ENCODE measurements around the gene RASA2. TPM values are rescaled to one million over a fixed set of nuclear protein-coding genes. Genes with fewer than 3 reads are reported as not detected.
"Not testable (repeated sequence)": the region's sequence is repeated elsewhere in the genome, so short reads cannot be mapped to it uniquely, and the experiment has no call there.

RASA2 gene
- total RNA-seq, 2 experiments from 2014 or later: 53.7 to 54.5 TPM

DNA sequence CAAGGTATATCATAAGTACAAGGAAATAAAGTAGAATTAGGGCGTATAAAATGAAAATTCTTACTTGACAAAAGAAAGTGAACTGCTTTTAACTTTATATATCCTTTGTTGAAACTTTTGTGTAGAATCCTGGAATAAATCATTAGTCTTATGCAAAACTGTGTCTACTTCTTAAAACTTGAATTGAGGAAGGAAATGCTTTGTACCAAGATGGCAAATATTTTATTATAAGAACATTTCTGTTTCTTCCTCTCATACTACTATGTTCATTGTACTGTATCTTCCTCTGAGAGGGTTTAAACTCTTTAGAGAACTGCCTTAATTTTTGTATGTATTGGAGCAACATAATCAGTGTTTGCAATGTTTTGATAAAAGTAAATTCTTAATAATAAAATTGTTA lies 42.0 kb downstream of the RASA2 start:
- peaks cover 61% of the 10 kb centered on the region for H3K36me3 Mint-ChIP-seq (ENCODE audit: low read depth)
- H3K27ac Mint-ChIP-seq: no peak overlapping the region
- peaks cover 46% of the 10 kb centered on the region for H3K4me1 Mint-ChIP-seq
- ChIA-PET POLR2A (no interaction called here), CTCF (no interaction called here)
- no peak overlapping the region for H3K4me3 Mint-ChIP-seq
- no peak for DNase-seq
- no peaks in the 10 kb centered on the region for H3K9me3 Mint-ChIP-seq
- no peaks in the 10 kb centered on the region for H3K27me3 Mint-ChIP-seq

DNA sequence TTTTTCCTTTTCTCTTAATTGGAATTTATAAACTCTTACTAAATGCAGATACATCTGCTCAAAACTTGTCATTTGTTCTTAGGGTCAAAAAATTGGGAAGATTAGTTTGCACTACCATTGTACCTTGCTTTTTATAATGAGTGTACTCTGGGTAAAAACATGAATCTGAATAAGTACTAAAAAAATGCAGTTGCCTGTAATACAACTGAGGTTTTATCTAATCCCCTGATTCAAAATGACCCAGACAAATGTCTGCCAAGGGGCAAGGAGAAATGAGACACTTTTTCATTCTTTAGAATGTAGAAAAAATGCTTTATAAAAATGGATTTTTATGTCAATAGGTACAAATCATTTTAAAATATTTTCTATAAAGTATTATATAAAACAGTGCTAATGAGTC lies 42.4 kb downstream of the RASA2 start:
- no peaks in the 10 kb centered on the region for H3K9me3 Mint-ChIP-seq
- ChIA-PET POLR2A (no interaction called here), CTCF (no interaction called here)
- no peak overlapping the region for H3K27ac Mint-ChIP-seq
- no peak for DNase-seq
- H3K36me3 Mint-ChIP-seq (ENCODE audit: low read depth): peaks cover 61% of the 10 kb centered on the region
- H3K4me3 Mint-ChIP-seq: no peak overlapping the region
- H3K4me1 Mint-ChIP-seq: peaks cover 43% of the 10 kb centered on the region
- H3K27me3 Mint-ChIP-seq: no peaks in the 10 kb centered on the region

DNA sequence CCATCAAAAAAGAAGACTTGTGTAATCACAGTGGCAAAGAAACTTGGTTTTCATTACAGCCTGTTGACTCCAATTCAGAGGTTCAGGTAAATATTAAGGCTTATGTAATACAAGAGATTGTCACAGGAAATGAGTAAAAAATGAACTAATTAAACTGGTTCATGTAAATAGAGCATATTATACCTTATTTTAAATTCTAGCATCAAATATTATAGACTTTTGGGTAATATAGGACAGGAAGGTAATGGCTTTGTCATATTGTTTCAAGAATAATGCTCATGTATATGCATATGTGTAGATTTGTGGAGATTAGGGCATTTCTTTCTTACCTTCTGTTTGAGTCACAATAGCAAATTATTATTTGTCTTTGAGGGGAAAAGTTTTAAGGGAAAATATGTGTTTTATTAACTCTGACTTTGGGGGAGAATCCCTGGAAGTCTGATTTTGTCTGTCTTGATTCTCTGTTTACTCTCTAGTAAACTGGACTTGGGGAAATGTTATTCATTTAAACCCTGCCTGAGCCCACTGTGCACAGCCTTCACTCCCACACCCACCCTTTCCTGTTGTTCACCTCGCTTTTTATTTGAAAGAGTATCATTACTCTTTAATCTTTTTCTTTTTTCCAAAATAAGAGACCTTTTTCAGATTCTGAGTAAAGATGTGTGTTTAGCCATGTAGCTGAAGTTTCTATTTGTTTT lies 43.0 kb downstream of the RASA2 start:
- Mint-ChIP-seq H3K27me3 (no peaks in the 10 kb centered on the region), H3K4me3 (no peak overlapping the region), H3K36me3 (ENCODE audit: low read depth) (peaks cover 61% of the 10 kb centered on the region), H3K27ac (peak overlapping the region; percentile 6), H3K4me1 (peaks cover 41% of the 10 kb centered on the region), H3K9me3 (no peaks in the 10 kb centered on the region)
- CTCF ChIA-PET: no interaction called here
- POLR2A ChIA-PET: interaction anchor here (0.8 to 1.4 kb wide), 4 partner anchors 15 to 42 kb away, joined by 3 to 4 read pairs (median 3); no protein-coding TSS in a partner anchor
- no peak for DNase-seq

DNA sequence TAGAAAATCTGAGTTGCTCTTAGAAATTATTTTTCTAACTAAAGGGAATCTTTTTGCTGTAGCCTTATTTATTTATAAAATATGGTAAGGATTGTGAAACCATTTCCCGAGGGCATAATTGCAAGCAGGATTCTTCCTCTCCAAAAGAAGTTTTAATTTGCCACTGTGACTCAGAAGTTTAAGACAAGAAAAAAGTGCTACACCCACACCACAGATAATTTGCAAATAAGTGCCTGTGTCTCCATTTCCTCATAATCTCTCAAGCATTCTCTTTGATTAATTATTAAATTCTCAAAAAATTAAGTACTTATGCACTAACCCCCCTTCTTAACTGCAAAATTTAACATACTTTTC lies 43.6 kb downstream of the RASA2 start:
- H3K4me3 Mint-ChIP-seq: no peak overlapping the region
- CTCF ChIA-PET: no interaction called here
- H3K27ac Mint-ChIP-seq: peak overlapping the region; percentile 18
- no peak for DNase-seq
- no peaks in the 10 kb centered on the region for H3K27me3 Mint-ChIP-seq
- peaks cover 61% of the 10 kb centered on the region for H3K36me3 Mint-ChIP-seq (ENCODE audit: low read depth)
- H3K4me1 Mint-ChIP-seq: peaks cover 39% of the 10 kb centered on the region
- H3K9me3 Mint-ChIP-seq: peaks cover 3% of the 10 kb centered on the region
- POLR2A ChIA-PET: interaction anchor here (0.8 to 1.4 kb wide), 4 partner anchors 14 to 43 kb away, joined by 3 to 4 read pairs (median 3); no protein-coding TSS in a partner anchor

DNA sequence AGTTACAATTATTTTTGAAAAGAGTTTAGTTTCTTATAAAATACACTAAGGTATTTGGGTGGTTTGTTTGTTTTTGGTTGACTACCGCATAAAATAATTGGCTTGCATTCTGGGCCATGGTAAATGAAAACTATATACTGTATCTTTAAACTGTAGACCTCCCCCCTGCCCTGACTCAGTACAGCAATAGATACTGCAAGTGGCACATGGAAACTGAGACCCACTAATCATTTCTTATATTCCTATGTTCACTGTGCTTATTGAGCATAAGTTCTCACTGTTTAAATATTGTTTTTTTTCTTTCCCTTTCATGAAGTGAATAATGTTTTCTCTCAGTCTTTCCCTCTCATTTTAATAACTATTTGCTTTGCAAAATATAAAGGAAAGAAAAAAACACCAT lies 45.8 kb downstream of the RASA2 start:
- no peak for DNase-seq
- Mint-ChIP-seq H3K9me3 (peaks cover 7% of the 10 kb centered on the region), H3K4me1 (peaks cover 31% of the 10 kb centered on the region), H3K36me3 (ENCODE audit: low read depth) (peaks cover 64% of the 10 kb centered on the region), H3K4me3 (no peak overlapping the region), H3K27ac (no peak overlapping the region), H3K27me3 (no peaks in the 10 kb centered on the region)
- CTCF ChIA-PET: no interaction called here
- POLR2A ChIA-PET: no interaction called here

DNA sequence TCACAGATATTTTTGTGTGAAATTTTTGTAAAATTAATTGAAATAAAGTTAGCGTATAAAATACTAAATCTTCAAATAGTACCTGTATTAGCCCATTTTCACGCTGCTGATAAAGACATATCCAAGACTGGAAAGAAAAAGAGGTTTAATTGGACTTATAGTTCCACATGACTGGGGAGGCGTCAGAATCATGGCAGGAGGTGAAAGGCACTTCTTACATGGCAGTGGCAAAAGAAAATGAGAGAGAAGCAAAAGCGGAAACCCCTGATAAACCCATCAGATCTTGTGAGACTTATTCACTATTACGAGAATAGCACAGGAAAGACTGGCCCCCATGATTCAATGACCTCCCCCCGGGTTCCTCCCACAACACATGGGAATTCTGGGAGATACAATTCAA lies 49.2 kb downstream of the RASA2 start:
- CTCF ChIA-PET, H3K27ac Mint-ChIP-seq, POLR2A ChIA-PET, H3K9me3 Mint-ChIP-seq, DNase-seq, H3K27me3 Mint-ChIP-seq, H3K4me3 Mint-ChIP-seq: not testable (repeated sequence)
- H3K4me1 Mint-ChIP-seq: peaks cover 12% of the 10 kb centered on the region
- H3K36me3 Mint-ChIP-seq (ENCODE audit: low read depth): peaks cover 60% of the 10 kb centered on the region

DNA sequence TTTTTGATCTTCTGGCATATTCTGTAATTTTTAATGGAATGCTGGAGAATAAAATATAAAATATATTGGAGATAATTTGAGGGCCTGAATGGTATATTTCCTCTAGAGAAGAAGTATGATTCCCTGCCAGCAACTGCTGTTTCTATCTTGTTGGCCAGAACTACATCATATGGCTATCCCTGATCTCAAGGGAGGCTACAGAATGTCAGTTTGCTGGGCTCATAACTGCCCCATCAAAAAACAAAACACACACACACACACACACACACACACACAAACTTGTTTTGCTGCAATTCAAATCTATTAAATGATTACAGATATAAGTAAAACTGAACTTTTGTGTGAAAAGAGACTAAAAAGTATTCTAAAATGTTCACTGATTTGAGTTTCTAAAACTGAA lies 51.0 kb downstream of the RASA2 start:
- no peaks in the 10 kb centered on the region for H3K27me3 Mint-ChIP-seq
- no peak overlapping the region for H3K27ac Mint-ChIP-seq
- CTCF ChIA-PET: no interaction called here
- peaks cover 69% of the 10 kb centered on the region for H3K36me3 Mint-ChIP-seq (ENCODE audit: low read depth)
- peaks cover 19% of the 10 kb centered on the region for H3K4me1 Mint-ChIP-seq
- H3K9me3 Mint-ChIP-seq: peaks cover 7% of the 10 kb centered on the region
- no peak for DNase-seq
- POLR2A ChIA-PET: no interaction called here
- H3K4me3 Mint-ChIP-seq: no peak overlapping the region

DNA sequence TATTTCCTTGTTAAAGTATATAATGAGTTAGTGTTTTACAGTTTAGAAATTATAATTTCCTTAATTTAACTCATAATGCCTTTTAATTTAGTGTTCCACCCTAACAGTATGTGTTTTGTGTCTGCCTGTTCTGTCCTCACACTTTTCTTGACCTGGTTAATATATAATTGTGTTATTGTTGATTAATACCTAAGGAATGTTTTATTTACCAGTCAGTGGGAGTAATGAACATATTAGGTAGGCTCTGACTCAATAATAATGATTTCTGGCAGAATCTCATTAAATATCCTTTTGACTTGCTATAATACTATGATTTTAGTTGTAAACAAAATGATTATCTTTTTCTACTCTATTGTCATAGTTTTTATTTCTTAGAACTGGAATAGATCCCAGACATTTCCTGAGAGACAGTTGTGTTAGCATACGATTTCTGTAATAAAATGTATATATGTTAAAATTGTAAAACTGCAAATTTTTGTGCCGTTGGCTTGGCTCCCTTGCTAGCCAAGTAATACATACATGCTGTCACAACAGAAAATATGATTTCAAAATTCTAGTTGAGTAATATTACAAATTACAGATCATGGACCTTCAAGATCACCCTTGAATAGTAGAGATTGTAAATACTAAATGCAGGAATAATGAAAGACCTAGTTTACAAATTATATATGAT lies 51.9 kb downstream of the RASA2 start:
- ChIA-PET CTCF (no interaction called here), POLR2A (interaction anchor here (1.5 kb wide), 1 partner anchor 14 kb away, joined by 6 read pairs; no protein-coding TSS in a partner anchor)
- Mint-ChIP-seq H3K9me3 (peaks cover 13% of the 10 kb centered on the region), H3K27ac (no peak overlapping the region), H3K27me3 (no peaks in the 10 kb centered on the region), H3K36me3 (ENCODE audit: low read depth) (peaks cover 69% of the 10 kb centered on the region), H3K4me3 (no peak overlapping the region), H3K4me1 (peaks cover 24% of the 10 kb centered on the region)
- DNase-seq: no peak

DNA sequence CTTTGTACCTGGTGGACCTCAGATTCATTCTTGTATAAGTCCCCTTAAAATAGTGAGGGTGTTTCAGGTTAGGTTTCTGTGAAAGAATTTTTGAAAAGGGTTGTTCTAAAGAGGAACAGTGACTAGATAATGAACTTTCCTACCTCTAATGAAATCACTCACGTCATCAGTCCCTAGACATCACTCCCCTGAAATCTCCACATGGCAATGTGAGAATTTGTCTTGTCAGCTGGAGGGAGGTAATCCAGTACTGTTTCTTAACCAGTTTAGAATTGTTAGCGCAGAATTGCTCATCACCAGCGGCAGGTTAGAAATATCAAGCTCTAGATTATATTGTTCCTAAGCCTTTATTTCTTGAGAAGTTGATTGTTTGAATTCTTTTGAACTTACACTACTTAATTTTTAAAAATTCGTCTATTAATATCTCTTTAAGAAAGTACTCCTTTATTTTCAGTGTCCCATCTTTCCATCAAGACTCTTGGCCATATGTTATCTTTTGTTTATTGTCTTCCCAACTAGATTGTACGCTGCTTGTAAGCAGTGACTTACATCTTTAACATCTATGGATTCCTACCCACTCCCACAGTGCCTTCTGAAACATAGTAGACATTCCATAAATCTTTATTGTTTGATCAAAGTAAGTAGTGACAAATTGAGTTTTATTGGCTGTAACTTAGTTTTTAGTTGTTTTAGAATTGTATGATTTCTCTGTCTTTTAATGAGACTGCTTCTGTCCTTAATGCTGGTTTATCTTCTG lies 52.8 kb downstream of the RASA2 start:
- ChIA-PET CTCF (interaction anchor here (1.3 kb wide), 1 partner anchor 11 kb away, joined by 3 read pairs; no protein-coding TSS in a partner anchor), POLR2A (interaction anchor here (1.5 kb wide), 1 partner anchor 13 kb away, joined by 6 read pairs; no protein-coding TSS in a partner anchor)
- peaks cover 67% of the 10 kb centered on the region for H3K36me3 Mint-ChIP-seq (ENCODE audit: low read depth)
- no peak overlapping the region for H3K27ac Mint-ChIP-seq
- H3K9me3 Mint-ChIP-seq: peaks cover 13% of the 10 kb centered on the region
- no peaks in the 10 kb centered on the region for H3K27me3 Mint-ChIP-seq
- no peak for DNase-seq
- H3K4me1 Mint-ChIP-seq: peaks cover 31% of the 10 kb centered on the region
- no peak overlapping the region for H3K4me3 Mint-ChIP-seq

DNA sequence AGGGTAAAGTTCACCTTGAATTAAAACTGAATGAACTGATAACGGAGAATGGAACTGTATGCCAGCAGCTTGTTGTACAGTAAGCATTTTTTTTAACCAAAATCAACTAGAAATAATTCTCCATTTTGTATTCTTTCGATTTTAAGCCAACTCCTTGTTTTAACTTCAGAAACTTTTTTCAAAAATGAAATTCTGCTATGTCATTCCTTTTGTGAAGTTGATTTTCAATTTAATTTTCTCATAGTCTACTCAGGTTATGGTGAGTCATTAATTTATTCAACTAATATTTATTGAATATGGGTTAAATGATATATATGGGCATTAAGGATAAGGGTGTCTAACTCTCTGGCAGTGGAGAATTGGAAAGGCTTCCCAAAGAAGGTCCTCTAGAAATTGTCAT lies 53.7 kb downstream of the RASA2 start:
- no peak overlapping the region for H3K4me3 Mint-ChIP-seq
- peaks cover 14% of the 10 kb centered on the region for H3K9me3 Mint-ChIP-seq
- peaks cover 67% of the 10 kb centered on the region for H3K36me3 Mint-ChIP-seq (ENCODE audit: low read depth)
- ChIA-PET POLR2A (interaction anchor here (1.0 to 2.7 kb wide), 2 partner anchors 41 to 54 kb away, joined by 3 to 10 read pairs; partner anchors contain the start of gene RASA2), CTCF (interaction anchor here (1.3 to 1.8 kb wide), 2 partner anchors 10 to 13 kb away, joined by 3 to 4 read pairs; no protein-coding TSS in a partner anchor)
- H3K4me1 Mint-ChIP-seq: peaks cover 36% of the 10 kb centered on the region
- no peaks in the 10 kb centered on the region for H3K27me3 Mint-ChIP-seq
- H3K27ac Mint-ChIP-seq: no peak overlapping the region
- DNase-seq: no peak

DNA sequence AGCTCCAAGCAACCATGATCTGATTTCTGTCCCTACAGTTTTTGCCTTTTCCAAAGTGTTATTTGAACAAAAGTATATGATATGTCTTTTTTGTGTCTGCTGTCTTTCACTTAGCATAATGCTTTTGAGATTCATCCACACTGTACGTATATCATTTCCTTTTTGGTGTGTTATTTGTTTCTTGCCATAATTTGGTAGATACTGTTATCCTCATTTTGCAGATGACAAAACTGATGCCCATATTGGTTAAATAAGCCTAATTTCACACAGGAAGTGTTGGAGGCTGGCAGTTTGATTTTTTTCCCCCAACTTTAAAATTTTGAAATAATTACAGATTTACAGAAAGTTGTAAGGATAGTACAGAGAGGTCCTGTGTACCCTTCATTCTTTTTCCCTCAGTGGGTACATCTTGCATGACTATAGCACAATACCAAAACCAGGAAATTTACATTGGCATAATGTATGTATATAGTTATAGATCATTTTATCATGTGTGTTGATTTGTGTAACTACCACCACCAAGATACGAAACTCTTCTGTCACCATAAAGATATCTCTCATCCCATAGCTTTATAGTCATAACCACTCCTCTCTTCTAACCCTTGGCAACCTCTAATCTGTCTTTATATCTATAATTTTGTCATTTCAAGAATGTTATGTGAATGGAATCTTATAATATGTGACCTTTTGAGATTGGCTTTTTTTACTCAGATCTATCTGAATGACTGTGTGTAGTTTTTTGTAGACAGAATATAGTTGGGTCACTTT lies 55.6 kb downstream of the RASA2 start:
- Mint-ChIP-seq H3K4me1 (peaks cover 42% of the 10 kb centered on the region), H3K27me3 (no peaks in the 10 kb centered on the region), H3K36me3 (ENCODE audit: low read depth) (peaks cover 70% of the 10 kb centered on the region), H3K4me3 (no peak overlapping the region), H3K27ac (peak overlapping the region; percentile 47), H3K9me3 (peaks cover 23% of the 10 kb centered on the region)
- CTCF ChIA-PET: interaction anchor here (1.8 kb wide), 1 partner anchor 11 kb away, joined by 4 read pairs; no protein-coding TSS in a partner anchor
- POLR2A ChIA-PET: interaction anchor here (1.0 to 2.7 kb wide), 3 partner anchors 10 to 55 kb away, joined by 4 to 10 read pairs (median 8); partner anchors contain the start of gene RASA2
- DNase-seq: no peak

DNA sequence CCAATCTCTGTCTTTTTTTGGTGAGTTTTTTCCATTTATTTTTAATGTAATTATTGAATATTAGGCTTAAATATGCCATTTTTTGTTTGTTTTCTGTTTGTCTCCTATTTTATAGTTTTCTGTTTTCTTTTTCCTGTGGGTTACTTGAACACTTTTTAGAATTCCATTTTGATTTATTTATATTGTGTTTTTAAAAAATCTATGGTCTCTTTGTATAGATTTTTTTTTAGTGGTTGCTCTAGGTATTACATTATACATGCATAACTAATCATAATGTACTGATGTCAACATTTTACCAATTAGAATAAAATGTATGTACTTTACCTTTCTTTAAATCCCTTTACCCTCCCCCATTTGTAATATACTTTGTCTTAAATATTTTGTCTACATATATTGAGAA lies 56.2 kb downstream of the RASA2 start:
- POLR2A ChIA-PET: interaction anchor here (1.0 to 2.7 kb wide), 3 partner anchors 10 to 56 kb away, joined by 4 to 10 read pairs (median 8); partner anchors contain the start of gene RASA2
- Mint-ChIP-seq H3K27me3 (no peaks in the 10 kb centered on the region), H3K36me3 (ENCODE audit: low read depth) (peaks cover 73% of the 10 kb centered on the region), H3K27ac (no peak overlapping the region), H3K9me3 (peaks cover 29% of the 10 kb centered on the region), H3K4me3 (no peak overlapping the region), H3K4me1 (peaks cover 42% of the 10 kb centered on the region)
- CTCF ChIA-PET: no interaction called here
- no peak for DNase-seq

Measured in activated CD4-positive, alpha-beta memory T cell treated with anti-CD3 and anti-CD28 coated beads, Interleukin-2, amount 10 ng/mL, durations not matched to agents 7 days and 5 days (primary cell).